HEK293 (cell line): ENCODE results near the gene PRKCG.

Experiments used
- BCL6B ChIP-seq: fragments of 450-650 bp; formaldehyde crosslinking; IDR thresholded peaks from 2 replicates; pipeline ENCODE4 v1.5.1; 2017; ENCODE audit warnings: missing biosample characterization, missing genetic modification characterization
- GFI1B ChIP-seq: fragments of 450-650 bp; formaldehyde crosslinking; IDR thresholded peaks from 2 replicates; pipeline ENCODE4 v1.5.1; 2016; ENCODE audit warnings: missing biosample characterization, missing genetic modification characterization
- GLI4 ChIP-seq: fragments of 450-650 bp; formaldehyde crosslinking; IDR thresholded peaks from 2 replicates; pipeline ENCODE4 v1.5.1; 2016; ENCODE audit warnings: missing biosample characterization, missing genetic modification characterization
- IKZF3 ChIP-seq: fragments of 450-650 bp; IDR thresholded peaks from 2 replicates; pipeline ENCODE4 v1.5.0; 2018; ENCODE audit warnings: missing biosample characterization, mild to moderate bottlenecking, missing genetic modification characterization, moderate library complexity
- KLF10 ChIP-seq: fragments of 450-650 bp; IDR thresholded peaks from 2 replicates; pipeline ENCODE4 v1.5.1; 2018; ENCODE audit warnings: missing biosample characterization, mild to moderate bottlenecking, missing genetic modification characterization
- KLF17 ChIP-seq: fragments of 450-650 bp; formaldehyde crosslinking; IDR thresholded peaks from 2 replicates; pipeline ENCODE4 v1.5.1; 2016; ENCODE audit warnings: missing biosample characterization, missing genetic modification characterization
- MEIS1 ChIP-seq: sonication (generic); formaldehyde crosslinking; IDR thresholded peaks from 2 replicates; pipeline ENCODE4 v1.8.1; 2022; ENCODE audit warnings: missing genetic modification reagents, mild to moderate bottlenecking, borderline replicate concordance
- SP2 ChIP-seq: fragments of 450-650 bp; formaldehyde crosslinking; IDR thresholded peaks from 2 replicates; pipeline ENCODE4 v1.5.1; 2016; ENCODE audit warnings: missing biosample characterization, missing genetic modification characterization
- SP7 ChIP-seq: fragments of 450-650 bp; formaldehyde crosslinking; IDR thresholded peaks from 2 replicates; pipeline ENCODE4 v1.5.1; 2016; ENCODE audit warnings: missing biosample characterization, missing genetic modification characterization
- ZBTB48 ChIP-seq: fragments of 450-650 bp; formaldehyde crosslinking; IDR thresholded peaks from 2 replicates; pipeline ENCODE4 v1.5.1; 2016; ENCODE audit warnings: missing biosample characterization, missing genetic modification characterization
- ZBTB49 ChIP-seq: fragments of 450-650 bp; formaldehyde crosslinking; IDR thresholded peaks from 2 replicates; pipeline ENCODE4 v1.5.1; 2016; ENCODE audit warnings: missing biosample characterization, missing genetic modification characterization, low read depth
- ZBTB8A ChIP-seq: fragments of 450-650 bp; formaldehyde crosslinking; IDR thresholded peaks from 2 replicates; pipeline ENCODE4 v1.5.1; 2016; ENCODE audit warnings: missing biosample characterization, missing genetic modification characterization
- ZNF10 ChIP-seq: fragments of 450-650 bp; formaldehyde crosslinking; IDR thresholded peaks from 2 replicates; pipeline ENCODE4 v1.5.1; 2017; ENCODE audit warnings: missing biosample characterization, missing genetic modification characterization
- ZNF114 ChIP-seq: fragments of 450-650 bp; formaldehyde crosslinking; IDR thresholded peaks from 2 replicates; pipeline ENCODE4 v1.5.0; 2017; ENCODE audit warnings: missing biosample characterization, missing genetic modification characterization
- ZNF121 ChIP-seq: fragments of 450-650 bp; formaldehyde crosslinking; IDR thresholded peaks from 2 replicates; pipeline ENCODE4 v1.5.1; 2016; ENCODE audit warnings: missing biosample characterization, missing genetic modification characterization
- ZNF324 ChIP-seq: fragments of 450-650 bp; formaldehyde crosslinking; IDR thresholded peaks from 2 replicates; pipeline ENCODE4 v1.5.1; 2016; ENCODE audit warnings: missing biosample characterization, missing genetic modification characterization
- ZNF350 ChIP-seq: fragments of 450-650 bp; formaldehyde crosslinking; IDR thresholded peaks from 2 replicates; pipeline ENCODE4 v1.5.0; 2017; ENCODE audit warnings: missing biosample characterization, mild to moderate bottlenecking, missing genetic modification characterization
- ZNF354C ChIP-seq: fragments of 450-650 bp; formaldehyde crosslinking; IDR thresholded peaks from 2 replicates; pipeline ENCODE4 v1.5.1; 2016; ENCODE audit warnings: missing biosample characterization, missing genetic modification characterization, low read depth, borderline replicate concordance
- ZNF404 ChIP-seq: fragments of 450-650 bp; formaldehyde crosslinking; IDR thresholded peaks from 2 replicates; pipeline ENCODE4 v1.5.1; 2017; ENCODE audit warnings: missing biosample characterization, missing genetic modification characterization
- ZNF513 ChIP-seq: fragments of 450-650 bp; IDR thresholded peaks from 2 replicates; pipeline ENCODE4 v1.5.1; 2018; ENCODE audit warnings: missing biosample characterization, missing genetic modification characterization
- ZNF514 ChIP-seq: fragments of 450-650 bp; formaldehyde crosslinking; IDR thresholded peaks from 2 replicates; pipeline ENCODE4 v1.5.1; 2016; ENCODE audit warnings: missing biosample characterization, missing genetic modification characterization
- ZNF585B ChIP-seq: fragments of 450-650 bp; formaldehyde crosslinking; IDR thresholded peaks from 2 replicates; pipeline ENCODE4 v1.5.1; 2016; ENCODE audit warnings: missing biosample characterization, missing genetic modification characterization
- ZNF623 ChIP-seq: fragments of 450-650 bp; formaldehyde crosslinking; IDR thresholded peaks from 2 replicates; pipeline ENCODE4 v1.5.1; 2016; ENCODE audit warnings: missing biosample characterization, missing genetic modification characterization
- ZNF677 ChIP-seq: fragments of 450-650 bp; IDR thresholded peaks from 2 replicates; pipeline ENCODE4 v1.5.0; 2018; ENCODE audit warnings: missing biosample characterization, mild to moderate bottlenecking, missing genetic modification characterization, moderate library complexity
- ZNF692 ChIP-seq: fragments of 450-650 bp; formaldehyde crosslinking; IDR thresholded peaks from 2 replicates; pipeline ENCODE4 v1.5.1; 2016; ENCODE audit warnings: missing biosample characterization, missing genetic modification characterization
- ZNF701 ChIP-seq: fragments of 450-650 bp; formaldehyde crosslinking; IDR thresholded peaks from 2 replicates; pipeline ENCODE4 v1.5.1; 2016; ENCODE audit warnings: missing biosample characterization, missing genetic modification characterization
- ZNF76 ChIP-seq: fragments of 450-650 bp; formaldehyde crosslinking; IDR thresholded peaks from 2 replicates; pipeline ENCODE4; 2016; ENCODE audit warnings: low read depth, missing biosample characterization, missing genetic modification characterization, borderline replicate concordance
- ZNF791 ChIP-seq: fragments of 450-650 bp; formaldehyde crosslinking; IDR thresholded peaks from 2 replicates; pipeline ENCODE4 v1.5.1; 2016; ENCODE audit warnings: missing biosample characterization, missing genetic modification characterization
- ZNF792 ChIP-seq: fragments of 450-650 bp; formaldehyde crosslinking; IDR thresholded peaks from 2 replicates; pipeline ENCODE4 v1.5.1; 2016; ENCODE audit warnings: missing biosample characterization, missing genetic modification characterization
- ZSCAN5A ChIP-seq: fragments of 450-650 bp; formaldehyde crosslinking; IDR thresholded peaks from 2 replicates; pipeline ENCODE4 v1.5.1; 2016; ENCODE audit warnings: missing biosample characterization, missing genetic modification characterization

The PRKCG gene

GRCh38 chr19:53867225-53868090, 14.5 kb upstream of the PRKCG start, which contains the start of gene MYADM (continued):
- TF ChIP-seq ZNF692 (no peak), SP7 (tag by site-specific recombination) (no peak; the same call in 1 of the 2 replicates), ZNF121 (tag by site-specific recombination) (no peak), ZNF354C (tag by site-specific recombination) (no peak), KLF17 (tag by site-specific recombination) (peak; percentile 13; the same call in 1 of the 2 replicates), ZBTB49 (tag by site-specific recombination) (no peak), ZSCAN5A (no peak), ZNF623 (tag by site-specific recombination) (no peak), SP2 (tag by site-specific recombination) (peak; percentile 78), ZNF701 (tag by site-specific recombination) (no peak), ZBTB48 (tag by site-specific recombination) (peak; percentile 54; the same call in 1 of the 2 replicates), ZNF513 (no peak), ZNF792 (tag by site-specific recombination) (no peak), ZNF350 (no peak), GLI4 (tag by site-specific recombination) (no peak), ZNF677 (tag by site-specific recombination) (no peak), ZNF404 (no peak), GFI1B (no peak), MEIS1 (CRISPR knock-in tag) (no peak), IKZF3 (tag by site-specific recombination) (peak; percentile 76), KLF10 (peak; percentile 81; the same call in 1 of the 2 replicates), ZBTB8A (tag by site-specific recombination) (no peak), ZNF10 (tag by site-specific recombination) (no peak), ZNF114 (tag by site-specific recombination) (no peak), ZNF76 (tag by site-specific recombination) (peak; percentile 52; the same call in 1 of the 2 replicates), BCL6B (tag by site-specific recombination) (no peak), ZNF585B (tag by site-specific recombination) (no peak), ZNF791 (tag by site-specific recombination) (no peak), ZNF324 (tag by site-specific recombination) (no peak), ZNF514 (no peak)
